GM18526 (cell line): ENCODE results near the gene PRRG3.

Experiments used
- POLR2A ChIP-seq: IDR thresholded peaks from 3 replicates; pipeline ENCODE4 v1.6.1; 2011; ENCODE audit not compliant: insufficient read length; ENCODE audit errors: extremely low read depth

The PRRG3 gene

GRCh38 chrX:151754047-151754429 lies 58.8 kb downstream of the PRRG3 start:
- no peak for TF ChIP-seq POLR2A

GRCh38 chrX:151754641-151755215 lies 59.5 kb downstream of the PRRG3 start:
- TF ChIP-seq POLR2A: no peak
